Inflammatory macrophage treated with lipopolysaccharide for 1 hour (primary cell): Measurements from ENCODE around the gene SAG.
"Not testable (repeated sequence)": the region's sequence is repeated elsewhere in the genome, so short reads cannot be mapped to it uniquely, and the experiment has no call there.

Source experiments
- DNase-seq, 2 donors: peaks; one replicate each; pipeline ENCODE4 v3.0.0-alpha.2; 2020 to 2022

SAG gene

DNA sequence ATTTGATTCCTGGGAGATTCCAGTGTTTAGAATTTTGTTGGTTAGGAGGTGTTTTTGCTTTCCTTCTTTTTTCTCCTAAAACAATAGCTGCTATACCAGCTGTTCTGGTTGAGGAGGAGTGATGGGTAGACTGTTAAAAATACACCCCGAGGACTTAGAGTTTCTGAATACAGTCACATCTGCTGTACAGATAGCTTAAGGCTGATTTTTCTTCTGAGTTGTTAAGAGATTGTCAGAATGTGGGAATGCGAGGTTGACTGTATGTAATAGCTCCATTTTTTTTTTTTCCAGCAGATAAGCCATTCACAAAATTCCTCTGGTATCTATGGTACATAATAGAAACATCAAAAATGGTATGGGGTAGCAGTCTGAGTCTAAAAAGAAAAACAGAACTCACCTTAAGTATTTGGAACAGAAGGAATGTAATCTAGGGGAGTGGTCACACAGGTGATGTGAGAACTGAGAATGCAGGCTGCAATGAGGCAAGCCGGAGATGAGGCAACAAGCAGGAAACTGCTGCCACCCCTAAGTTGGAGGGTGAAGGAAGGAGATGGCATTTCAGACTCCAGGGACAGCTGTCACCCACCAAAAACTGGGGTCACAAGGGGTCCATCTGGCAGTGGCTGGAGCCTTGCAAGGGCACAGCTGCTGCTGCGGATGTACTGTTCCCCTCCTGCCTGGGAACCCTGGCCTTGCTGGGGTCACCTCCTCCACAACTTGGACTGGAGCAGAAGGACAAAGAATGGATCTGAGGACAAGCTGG, 49.1 kb downstream of the SAG start:
- no peak for DNase-seq

DNA sequence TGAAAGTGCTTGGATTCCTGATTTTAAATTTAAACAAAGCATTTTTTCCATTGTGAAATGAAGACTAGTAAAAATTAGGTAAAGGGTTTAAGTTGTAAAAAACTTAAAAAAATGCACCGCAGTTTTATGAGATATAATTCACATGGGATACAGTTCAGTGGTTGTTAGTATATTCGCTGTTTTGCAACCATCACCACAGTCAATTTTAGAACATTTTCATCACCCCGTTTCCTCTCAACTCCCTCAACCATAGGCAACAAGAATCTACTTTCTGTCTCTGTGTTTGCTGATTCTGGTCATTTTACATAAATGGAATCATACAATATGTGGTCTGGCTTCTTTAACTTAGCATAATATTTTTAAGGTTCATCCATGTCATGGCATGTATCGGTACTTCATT, 50.7 kb downstream of the SAG start:
- DNase-seq: no peak

DNA sequence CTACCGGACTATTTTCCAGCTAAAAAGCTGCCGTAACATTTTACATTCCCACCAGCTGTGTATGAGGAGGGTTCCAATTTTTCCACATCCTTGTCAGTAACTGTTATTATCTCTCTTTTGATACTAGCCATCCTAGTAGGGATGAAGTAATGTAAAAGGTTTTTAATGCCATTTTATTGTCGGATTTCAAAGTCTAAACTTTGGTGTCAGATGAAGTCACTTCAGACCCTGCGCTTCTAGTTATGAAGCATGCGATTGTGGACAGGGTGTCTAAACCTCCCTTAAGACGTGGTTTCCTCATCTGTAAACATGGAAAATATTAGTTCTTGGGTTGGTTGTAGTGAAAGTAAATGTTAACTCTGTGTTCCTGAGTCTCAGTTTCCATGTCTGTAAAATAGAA, 51.3 kb downstream of the SAG start:
- no peak for DNase-seq

DNA sequence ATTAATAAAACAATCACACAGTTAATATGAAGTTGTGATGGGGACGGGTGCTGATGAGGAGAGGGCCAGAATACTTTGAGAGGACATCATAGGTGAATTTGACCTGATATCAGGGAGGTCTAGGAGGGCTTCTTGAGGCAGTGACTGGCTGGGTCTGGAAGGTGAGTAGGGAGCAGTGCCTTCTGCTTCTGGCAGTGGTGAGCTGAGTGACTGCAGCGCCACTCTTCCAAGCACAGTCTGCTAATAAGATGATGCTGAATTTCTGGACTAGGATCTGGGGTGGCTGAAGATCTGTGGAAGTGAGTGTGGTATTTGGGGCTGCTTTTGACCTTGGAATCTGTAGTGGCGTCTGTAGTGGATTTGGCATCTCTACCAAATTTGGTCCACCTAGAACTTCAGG, 52.2 kb downstream of the SAG start:
- no peak for DNase-seq

DNA sequence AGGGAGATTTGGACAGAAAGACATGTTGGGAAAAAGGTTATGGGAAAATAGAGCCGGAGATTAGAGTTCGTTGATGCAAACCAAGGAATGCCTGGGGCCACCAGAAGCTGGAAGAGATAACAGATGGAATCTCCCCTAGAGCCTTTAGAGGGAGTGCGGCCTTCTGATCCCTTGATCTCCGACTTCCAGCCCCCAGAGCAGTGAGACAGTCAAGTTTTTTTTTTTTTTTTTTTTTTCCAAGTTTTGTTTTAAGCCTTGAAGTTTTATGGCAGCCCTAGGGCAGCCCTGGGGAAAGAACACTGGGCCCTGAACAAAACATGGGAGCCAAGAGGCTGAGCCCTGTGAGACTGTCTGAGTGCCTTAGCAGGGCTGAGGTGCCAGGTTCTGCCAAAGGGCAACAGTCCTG, 53.2 kb downstream of the SAG start:
- no peak for DNase-seq

DNA sequence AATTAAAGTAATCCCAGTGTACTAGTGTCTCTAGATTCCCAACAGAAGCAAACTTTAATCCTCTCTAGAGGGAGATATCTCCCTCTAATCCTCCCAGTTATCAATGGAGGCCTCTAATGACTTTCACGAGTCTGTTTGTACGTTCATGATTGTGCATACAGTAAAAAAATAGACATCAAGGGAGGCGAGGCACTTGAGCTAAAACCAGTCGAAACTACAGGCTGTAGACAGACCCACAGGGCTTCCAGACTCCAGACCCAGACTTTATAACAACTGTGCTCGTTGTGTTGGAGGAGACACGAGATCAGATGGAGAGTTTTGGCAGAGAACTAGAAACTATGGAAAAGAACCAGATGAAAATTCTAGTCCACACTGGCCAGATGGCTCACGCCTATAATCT, 53.7 kb downstream of the SAG start:
- DNase-seq: no peak

DNA sequence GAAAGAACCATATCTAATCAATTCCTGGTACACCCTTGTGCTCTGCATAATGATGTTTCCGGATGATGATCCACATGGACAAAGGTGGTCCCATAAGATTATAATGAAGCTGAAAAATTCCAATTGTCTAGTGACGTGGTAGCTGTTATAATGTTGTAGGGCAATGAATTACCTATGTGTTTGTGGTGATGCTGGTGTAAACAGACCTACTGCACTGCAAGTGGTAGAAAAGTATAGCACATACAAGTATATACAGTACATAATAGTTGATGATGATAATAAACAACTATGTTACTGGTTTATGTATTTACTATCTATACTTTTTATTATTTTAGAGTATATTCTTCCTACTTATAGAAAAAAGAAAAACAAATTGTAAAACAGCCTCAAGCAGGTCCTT, 55.1 kb downstream of the SAG start:
- DNase-seq: no peak

DNA sequence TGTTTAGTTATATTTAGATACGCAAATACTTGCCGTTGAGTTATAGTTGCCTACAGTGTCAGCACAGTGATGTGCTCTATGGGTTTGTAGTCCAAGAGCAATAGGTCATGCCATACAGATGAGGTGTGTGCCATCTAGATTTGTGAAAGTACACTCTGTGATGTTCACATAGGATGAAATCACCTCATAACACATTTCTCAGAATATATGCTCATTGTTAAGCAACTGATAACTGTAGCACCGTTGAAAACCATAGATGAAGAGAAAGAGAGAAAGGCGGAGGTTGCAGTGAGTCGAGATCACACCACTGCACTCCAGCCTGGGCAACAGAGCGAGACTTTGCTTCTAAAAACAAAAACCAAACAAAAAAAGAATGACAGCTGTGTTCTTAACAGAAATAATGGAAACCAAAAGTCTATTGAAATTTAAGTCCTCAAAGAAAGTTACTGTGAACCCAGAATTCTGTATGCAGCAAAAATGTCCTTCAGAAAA, 56.2 kb downstream of the SAG start:
- no peak for DNase-seq

DNA sequence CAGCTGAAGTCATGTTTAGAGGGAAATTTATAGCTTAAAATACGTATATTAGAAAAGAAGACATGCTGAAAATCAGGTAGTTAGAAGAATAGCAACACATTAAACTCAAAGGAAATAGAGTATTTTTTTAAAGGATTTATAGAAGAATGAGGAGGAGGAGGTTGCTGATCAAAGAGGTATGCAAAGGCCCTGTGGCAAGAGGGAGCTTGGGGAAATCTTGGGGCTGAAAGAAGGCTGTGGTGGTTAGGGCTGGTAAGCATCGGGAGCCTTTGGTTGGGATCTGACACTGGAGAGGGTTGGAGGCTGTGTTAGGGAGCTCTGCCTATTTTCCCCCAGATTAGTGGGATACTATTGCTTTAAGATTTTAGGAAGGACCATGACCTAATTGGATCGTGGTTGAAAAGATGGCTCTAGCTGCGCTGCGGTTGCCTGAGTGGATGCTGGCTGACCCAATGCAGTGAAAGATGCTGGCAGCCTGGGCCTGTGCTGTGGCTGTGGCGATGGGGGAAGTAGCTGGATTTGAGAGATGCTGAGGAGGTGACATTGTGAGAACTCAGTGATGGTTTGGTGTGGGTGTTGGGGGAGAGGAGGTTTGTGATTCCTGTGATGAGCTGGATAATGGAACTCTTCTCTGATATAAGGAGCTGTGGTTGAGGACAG, 58.4 kb downstream of the SAG start:
- no peak for DNase-seq

DNA sequence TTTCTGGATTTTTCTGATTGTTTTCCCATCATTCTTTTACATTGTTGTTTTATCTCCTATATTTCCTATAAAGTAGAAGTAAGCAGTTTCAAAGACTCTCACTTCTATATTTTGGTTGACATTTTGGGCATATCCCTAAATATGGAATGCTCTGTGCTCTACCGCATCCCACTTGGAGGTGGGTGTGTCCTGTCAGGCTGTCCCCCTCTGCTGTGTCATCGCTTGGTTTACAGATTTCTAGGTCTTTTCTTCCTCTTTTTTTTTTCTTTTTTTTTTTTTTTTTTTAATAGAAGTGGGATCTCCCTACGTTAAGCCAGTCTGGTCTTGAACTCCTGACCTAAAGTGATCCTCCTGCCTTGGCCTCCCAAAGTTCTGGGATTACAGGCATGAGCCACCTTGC, 60.0 kb downstream of the SAG start:
- peak; percentile 25 to 49 for DNase-seq

DNA sequence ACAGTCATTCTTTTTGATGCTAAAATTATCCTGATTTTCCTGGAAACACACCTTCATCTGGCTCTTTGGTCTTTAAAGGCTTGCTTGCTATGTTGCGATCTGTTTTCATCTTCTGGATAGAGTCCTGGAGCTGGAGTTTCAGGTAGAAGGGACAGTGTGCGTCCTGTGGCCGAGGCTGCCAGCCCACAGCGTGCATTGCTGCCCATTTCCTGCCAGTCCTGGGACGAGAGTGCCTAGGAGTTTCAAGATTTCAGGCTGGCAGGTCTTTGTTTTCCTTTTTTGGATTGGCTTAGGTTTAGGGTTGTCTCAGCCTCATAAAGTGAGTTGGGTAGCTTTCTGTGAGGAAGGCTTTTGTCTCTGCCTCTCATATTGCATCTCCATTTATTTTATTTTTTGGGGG, 61.1 kb downstream of the SAG start:
- no peak for DNase-seq

DNA sequence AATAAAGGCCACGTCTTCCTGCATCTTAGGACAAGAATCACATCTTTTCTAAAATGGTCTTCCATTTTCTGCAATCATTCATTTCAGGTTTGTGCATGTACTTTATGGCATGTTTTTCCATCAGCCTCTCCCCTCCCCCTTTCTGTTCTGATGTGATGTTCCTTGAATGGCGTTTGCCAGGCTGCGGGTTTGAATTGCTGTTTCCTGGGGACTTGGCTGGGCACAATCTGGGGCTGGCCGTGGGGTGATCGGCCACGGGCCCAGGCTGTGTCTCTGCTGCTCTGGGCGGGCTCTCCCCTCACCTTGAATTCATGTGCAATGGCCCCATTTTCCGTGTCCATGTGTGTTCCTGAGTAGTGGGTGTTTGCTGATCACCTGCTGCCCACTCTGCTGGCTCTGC, 61.8 kb downstream of the SAG start:
- no peak for DNase-seq

DNA sequence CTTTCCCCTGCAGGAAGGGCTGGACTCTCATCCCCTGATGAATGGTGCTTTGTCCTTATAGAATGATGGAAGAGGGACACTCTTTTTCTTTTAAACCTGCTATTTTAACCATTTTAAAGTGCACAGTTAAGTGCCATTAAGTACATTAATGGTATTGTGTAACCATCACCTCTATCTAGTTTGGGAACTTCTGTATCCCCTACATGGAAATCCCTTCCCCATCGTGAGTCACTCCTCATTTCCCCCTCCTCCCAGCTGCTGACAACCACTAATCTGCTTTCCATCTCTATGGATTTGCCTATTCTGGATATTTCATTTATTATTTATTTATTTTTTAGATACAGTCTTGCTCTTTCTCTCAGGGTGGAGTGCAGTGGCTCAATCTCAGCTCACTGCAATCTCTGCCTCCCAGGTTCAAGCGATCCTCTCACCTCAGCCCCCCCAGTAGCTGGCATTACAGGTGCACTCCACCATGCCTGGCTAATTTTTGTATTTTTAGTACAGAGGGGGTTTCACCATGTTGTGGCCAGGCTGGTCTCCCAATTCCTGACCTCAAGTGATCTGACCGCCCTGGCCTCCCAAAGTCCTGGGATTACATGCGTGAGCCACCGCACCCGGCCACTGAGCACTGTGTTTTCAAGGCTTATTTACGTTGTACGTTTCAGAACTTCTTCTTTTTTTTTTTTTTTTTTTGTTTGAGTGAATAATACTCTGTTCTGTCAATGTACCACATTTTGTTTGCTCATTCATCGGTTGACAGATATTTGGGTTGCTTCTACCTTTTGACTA, 62.5 kb downstream of the SAG start:
- peak; percentile 27 to 47 for DNase-seq

DNA sequence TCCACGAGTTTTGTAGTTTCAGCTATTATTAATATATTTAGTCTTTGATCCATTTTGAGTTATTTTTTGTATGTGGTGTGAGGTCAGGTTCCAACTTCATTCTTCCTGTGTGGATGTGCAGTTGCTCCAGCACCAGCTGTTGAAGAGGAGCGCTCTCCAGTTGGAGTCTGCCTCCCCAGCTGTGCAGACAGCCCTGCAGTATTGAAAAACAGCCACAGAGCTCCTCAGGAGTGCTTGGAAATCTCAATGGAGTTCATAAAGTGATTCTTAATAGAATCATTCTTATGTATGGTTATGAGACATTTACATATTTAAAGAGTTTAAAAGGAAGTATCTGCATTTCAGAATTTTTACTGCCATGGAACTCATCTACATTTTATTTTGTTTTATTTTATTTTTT, 64.0 kb downstream of the SAG start:
- no peak for DNase-seq

DNA sequence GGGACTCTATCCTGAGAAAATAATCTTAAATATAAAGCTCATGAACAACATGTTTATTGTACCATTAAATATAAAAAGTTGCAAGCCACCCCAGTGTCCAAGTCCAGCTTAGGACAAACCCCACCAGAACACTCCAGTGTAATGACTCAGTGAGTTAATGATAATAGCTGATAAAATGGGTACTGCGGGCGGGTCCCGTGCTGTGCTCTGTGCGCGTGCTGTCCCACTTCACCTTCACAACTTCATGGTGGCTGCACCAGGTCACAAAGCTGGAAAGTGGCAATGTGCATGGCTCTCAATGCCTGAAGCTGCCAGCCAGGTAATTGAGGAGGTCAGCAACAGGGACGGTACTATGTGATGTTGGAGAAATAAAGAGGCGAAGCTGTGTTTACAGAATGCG, 65.2 kb downstream of the SAG start:
- DNase-seq: no peak

DNA sequence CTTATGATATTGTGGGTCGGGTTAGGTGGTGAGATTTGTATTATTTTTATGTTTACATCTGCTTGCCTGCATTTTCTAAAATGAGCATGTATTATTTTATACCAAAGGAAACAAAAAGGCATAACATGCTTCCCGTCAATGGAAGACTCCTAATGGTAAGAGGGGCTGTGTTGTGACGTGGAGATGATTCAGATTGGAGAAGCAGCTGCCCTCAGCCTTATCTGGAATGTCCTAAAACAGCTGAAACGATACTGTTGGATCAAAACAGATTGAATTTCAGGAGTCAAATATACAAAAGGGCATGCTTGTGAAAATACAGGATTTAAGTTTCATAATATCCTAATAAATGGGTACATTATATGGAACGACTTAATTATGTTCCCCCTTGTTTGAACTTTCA, 65.7 kb downstream of the SAG start:
- no peak for DNase-seq

DNA sequence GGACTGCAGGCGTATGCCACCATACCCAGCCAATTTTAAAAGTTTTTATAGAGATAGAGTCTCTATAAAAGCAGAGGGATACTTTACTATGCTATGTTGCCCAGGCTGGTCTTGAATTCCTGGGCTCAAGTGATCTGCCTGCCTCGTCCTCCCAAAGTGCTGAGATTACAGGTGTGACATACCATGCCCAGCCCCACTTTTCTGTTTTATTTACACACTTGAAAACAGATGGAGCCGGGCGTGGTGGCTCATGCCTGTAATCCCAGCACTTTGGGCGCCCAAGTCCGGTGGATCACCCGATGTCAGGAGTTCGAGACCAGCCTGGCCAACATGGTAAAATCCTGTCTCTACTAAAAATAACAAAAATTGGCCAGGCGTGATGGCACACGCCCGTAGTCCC, 67.2 kb downstream of the SAG start:
- not testable (repeated sequence) for DNase-seq

DNA sequence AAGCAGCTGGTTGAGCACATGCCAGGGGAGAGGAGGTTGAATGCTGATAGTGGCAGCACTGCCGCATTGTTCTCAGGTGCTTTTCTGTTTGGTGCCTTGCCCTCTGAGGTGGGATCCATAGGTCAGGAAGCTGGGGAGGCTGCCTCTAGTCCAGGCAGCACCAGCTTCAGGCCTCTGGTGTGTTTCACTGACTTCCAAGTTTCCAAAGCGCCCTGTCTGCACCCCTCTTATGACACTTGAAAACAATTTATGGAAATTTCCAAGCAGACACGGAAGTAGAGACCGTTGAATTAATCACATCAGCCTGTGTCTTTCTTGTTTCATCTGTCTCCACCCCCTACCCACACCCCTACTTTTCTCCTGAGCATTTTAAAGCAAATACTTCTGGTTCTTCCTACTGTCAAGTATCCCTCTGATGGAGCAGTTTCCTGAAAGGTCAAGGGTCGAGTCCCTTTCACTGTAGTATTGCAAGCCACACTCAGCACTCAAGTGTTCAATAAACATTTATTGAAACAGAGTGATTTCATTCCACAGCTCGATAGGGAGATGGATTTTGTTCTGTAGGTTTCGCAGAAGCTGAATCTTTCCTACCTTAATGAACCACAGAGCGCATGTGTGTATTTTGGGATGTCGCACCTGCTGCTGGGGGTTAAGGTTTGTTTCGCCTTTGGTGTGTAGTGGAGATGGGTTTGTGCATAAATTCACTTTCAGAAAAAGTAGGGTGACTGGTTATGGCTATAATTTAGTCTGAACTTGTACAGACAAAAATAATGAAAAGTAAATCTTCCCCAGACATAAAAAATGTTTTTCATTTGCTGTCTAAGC, 68.1 kb downstream of the SAG start:
- DNase-seq: no peak

DNA sequence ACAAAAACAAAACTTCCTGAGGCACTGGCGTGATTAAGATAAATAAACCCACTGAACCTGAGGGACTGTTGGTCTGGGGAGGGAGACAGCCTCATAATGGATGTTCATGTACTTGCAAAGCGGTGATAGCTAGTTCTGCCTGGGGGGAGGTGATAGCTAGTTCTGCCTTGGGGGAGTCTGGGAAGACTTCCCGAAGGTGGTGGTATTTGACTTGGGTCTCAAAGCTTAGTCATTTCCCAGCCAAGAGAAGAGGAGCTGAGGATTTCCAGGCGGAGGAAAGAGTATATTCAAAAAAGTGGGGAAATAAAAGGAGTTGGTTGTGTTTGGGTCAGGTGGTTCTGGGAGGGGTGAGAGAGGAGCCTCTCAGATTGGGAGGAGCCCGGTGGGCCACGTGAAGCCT, 71.4 kb downstream of the SAG start:
- no peak for DNase-seq

DNA sequence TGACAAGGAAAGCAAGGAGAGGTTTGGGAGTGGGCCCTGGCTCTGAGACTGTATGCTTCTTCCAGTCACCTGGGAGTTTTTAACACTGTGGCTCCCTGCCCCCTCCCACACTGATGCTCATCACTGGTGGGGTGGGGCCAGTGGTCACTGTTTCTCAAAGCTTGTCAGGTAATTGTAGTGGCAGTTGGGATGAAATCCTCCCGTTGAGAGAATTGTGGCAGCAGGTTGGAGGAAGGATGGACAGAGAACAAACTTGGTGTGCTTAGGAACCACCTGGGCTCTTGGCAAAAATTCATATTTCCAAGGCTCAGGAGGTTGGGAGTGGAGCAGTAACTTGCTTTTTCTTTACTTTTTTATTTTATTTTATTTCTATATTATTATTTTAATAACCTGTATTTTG, 71.8 kb downstream of the SAG start:
- DNase-seq: no peak

DNA sequence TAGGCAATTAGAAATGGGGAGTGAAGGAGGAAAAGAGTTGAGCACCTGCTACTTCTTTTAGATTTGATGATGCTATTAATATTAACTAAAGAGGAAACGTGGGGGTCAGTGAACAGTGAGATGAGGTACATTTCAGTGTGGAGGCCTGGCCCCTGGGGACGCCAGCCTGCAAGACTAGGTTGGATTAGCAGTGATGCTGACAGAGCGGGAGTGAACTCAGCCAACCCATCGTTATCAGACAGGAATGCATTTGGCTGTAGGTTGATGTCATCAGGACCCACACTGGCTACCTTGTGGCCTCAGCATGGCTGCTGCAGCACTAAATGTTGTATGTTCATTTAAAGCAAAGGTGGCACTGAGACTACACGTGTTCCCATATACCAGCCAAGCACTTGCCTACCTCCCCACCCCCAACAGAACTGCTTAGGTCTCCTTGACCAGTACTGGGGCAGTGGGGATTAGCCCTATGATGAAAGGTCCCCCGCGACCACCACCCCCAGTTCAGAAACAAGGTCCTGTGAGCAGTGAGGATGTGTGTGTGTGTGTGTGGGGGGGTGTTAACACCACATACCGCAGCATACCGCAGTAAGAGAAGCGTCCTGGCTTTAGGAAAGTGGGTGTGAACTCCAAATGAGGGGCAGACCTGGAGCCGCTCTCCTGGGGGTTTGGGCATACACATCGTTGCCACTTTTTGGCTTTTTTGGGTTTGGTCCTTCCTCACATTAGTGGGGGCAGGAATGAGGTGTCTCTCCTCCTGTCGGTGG, 72.7 kb downstream of the SAG start:
- DNase-seq: no peak

DNA sequence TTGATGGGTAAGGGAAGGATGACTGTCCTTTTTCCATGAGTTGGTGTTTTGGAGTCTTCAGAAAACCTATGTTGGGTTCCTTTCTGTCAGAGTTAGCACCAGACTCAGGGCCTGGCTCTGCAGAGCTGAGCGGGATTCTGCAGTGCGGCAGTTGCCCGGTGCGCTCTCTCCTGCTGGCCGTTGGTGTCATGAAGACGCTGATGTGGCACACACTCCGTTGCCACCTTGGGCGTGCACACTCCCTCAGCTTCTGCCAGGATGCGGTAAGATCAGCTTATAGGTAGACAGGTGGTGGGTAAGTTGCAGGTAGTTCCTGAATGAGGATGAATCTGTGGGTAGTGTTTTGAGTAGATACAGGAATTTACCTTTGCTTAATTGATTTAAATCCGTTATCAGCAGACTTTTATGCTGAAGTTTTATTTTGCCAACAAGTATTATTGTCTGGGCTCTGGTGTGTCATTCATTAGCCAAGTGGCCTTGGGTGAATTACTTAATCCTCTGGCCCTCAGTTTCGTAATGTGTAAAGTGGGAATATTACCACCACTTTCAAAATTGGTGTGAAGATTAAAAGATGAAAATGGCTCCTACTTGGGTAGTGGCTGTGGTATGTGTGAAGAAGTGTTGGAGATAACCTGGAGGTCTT, 73.5 kb downstream of the SAG start:
- no peak for DNase-seq
